HG03354 (cell line): ENCODE data around the gene NEURL4.
"Not testable (repeated sequence)": the region's sequence is repeated elsewhere in the genome, so short reads cannot be mapped to it uniquely, and the experiment has no call there.

ENCODE experiments used
- ATAC-seq: cut with Tn5 transposase; IDR thresholded peaks from one replicate; pipeline ENCODE4 v1.9.1; 2021; ENCODE audit warnings: mild to moderate bottlenecking; ENCODE audit not compliant: unreplicated experiment, poor library complexity, severe bottlenecking

Gene NEURL4

GRCh38 chr17:7348478-7349242 is 19.5 kb upstream of the NEURL4 start:
- no peak for ATAC-seq

- no peak for ATAC-seq
Observed at GRCh38 chr17:7347630-7348477, 18.7 kb upstream of the NEURL4 start.

- no peak for ATAC-seq
Observed at GRCh38 chr17:7346761-7347614, 17.9 kb upstream of the NEURL4 start.

GRCh38 chr17:7343250-7343649 is 14.1 kb upstream of the NEURL4 start:
- ATAC-seq, result no peak

- no peak for ATAC-seq
Observed at GRCh38 chr17:7341842-7342241, 12.7 kb upstream of the NEURL4 start.

GRCh38 chr17:7340179-7340578 is 11.0 kb upstream of the NEURL4 start:
- no peak for ATAC-seq

GRCh38 chr17:7337600-7337999 is 8.5 kb upstream of the NEURL4 start:
- not testable (repeated sequence) for ATAC-seq

GRCh38 chr17:7336240-7337175 is 7.4 kb upstream of the NEURL4 start, which contains the start of gene ACAP1:
ACAP1 (plus strand) TSS chr17:7336529; CDS start chr17:7336735, 206 bp downstream.
- peak; percentile 67 for ATAC-seq

GRCh38 chr17:7335765-7336164 is 6.6 kb upstream of the NEURL4 start:
- ATAC-seq, result not testable (repeated sequence)

GRCh38 chr17:7334938-7335538 is 5.9 kb upstream of the NEURL4 start:
- no peak for ATAC-seq

- not testable (repeated sequence) for ATAC-seq
Observed at GRCh38 chr17:7332600-7333069, 3.5 kb upstream of the NEURL4 start.

GRCh38 chr17:7332111-7332510 is 3.0 kb upstream of the NEURL4 start:
- no peak for ATAC-seq

GRCh38 chr17:7330638-7331015 is 1.5 kb upstream of the NEURL4 start:
- ATAC-seq, result no peak

GRCh38 chr17:7329997-7330637 is 982 bp upstream of the NEURL4 start:
- peak; percentile 48 for ATAC-seq

- peak; percentile 68 for ATAC-seq
Observed at GRCh38 chr17:7329374-7329996, 350 bp upstream of the NEURL4 start.

GRCh38 chr17:7328009-7328408 is 1.1 kb downstream of the NEURL4 start:
- no peak for ATAC-seq

- ATAC-seq, result no peak
Observed at GRCh38 chr17:7327501-7327900, 1.6 kb downstream of the NEURL4 start.

GRCh38 chr17:7327056-7327455 is 2.1 kb downstream of the NEURL4 start:
- ATAC-seq, result no peak
